WI38 (cell line): ENCODE data around the gene SUPT7L.

Experiments used
- H3K4me3 ChIP-seq: 2 replicates; pipeline ENCODE4 v1.5.1; 2011; ENCODE audit warnings: low read depth, mild to moderate bottlenecking, control low read depth, low read length
- TF ChIP-seq, protein P1 (sequence below): IDR thresholded peaks from 2 replicates; pipeline ENCODE4 v1.5.1; 2012; ENCODE audit warnings: low read depth, mild to moderate bottlenecking, control low read depth, low read length

Gene SUPT7L

DNA sequence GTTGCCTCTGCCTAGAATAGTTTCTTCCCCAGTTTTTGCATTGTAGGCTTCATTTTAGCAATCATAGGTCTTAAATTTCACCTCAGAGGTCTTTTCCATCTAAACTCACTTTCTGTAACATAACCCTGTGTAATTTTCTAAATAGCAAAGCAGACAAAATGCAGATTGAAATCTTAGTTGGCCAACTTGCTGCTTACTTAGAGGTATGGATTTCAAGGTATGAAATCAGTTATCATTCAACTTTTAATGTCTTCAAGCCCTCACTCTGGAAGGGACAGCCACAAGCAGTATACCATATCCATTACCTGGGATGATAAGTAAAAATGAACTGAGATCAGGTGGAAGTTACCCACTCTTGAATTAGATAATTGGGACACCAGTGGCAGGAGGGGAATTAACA lies 38.5 kb downstream of the SUPT7L start:
- TF ChIP-seq, protein P1, sequence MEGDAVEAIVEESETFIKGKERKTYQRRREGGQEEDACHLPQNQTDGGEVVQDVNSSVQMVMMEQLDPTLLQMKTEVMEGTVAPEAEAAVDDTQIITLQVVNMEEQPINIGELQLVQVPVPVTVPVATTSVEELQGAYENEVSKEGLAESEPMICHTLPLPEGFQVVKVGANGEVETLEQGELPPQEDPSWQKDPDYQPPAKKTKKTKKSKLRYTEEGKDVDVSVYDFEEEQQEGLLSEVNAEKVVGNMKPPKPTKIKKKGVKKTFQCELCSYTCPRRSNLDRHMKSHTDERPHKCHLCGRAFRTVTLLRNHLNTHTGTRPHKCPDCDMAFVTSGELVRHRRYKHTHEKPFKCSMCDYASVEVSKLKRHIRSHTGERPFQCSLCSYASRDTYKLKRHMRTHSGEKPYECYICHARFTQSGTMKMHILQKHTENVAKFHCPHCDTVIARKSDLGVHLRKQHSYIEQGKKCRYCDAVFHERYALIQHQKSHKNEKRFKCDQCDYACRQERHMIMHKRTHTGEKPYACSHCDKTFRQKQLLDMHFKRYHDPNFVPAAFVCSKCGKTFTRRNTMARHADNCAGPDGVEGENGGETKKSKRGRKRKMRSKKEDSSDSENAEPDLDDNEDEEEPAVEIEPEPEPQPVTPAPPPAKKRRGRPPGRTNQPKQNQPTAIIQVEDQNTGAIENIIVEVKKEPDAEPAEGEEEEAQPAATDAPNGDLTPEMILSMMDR, result no peak
- no peak overlapping the region for H3K4me3 ChIP-seq

DNA sequence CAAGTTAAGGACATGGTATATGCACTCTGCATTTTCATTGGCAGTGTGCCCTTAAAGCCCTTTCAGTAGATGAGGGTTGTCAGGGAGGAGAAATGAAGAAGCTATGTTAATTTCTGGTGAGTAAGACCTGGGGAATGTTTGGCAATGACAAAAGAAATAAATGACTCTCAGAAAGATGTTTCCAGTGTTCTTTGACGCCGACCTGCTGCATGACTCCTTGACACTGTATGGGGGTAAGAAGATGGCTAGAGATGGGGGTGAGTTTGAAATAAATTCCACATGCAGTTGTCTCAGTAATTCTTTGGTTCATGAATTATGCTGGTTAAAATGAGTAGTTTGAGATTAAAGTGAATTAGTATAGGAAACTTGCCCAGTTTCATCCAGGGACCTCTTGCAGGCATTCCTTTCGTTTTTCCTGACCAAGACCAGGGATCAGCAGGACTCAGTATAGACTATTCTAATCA lies 40.5 kb downstream of the SUPT7L start:
- no peak overlapping the region for H3K4me3 ChIP-seq
- TF ChIP-seq, protein P1, result no peak

DNA sequence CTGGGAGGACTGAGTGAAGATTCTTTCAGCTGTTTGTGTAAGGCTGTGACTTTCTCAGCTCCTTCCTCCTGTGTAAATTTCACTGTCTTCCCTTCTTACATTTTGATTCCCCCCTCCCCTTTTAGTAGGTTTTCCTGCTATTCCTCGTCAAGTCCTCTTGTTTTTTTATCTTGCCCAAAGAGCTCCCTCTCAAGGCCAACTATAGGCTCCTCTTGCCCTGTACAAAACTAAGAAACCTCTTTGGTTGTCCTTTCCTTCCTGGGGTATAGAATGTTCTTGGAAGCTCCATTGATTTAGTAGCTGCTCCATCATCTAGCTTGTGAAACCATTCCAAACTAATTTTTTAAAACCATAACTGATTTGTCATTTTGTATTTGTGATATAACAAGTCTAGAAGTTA lies 41.9 kb downstream of the SUPT7L start:
- no peak overlapping the region for H3K4me3 ChIP-seq
- TF ChIP-seq, protein P1, result no peak

DNA sequence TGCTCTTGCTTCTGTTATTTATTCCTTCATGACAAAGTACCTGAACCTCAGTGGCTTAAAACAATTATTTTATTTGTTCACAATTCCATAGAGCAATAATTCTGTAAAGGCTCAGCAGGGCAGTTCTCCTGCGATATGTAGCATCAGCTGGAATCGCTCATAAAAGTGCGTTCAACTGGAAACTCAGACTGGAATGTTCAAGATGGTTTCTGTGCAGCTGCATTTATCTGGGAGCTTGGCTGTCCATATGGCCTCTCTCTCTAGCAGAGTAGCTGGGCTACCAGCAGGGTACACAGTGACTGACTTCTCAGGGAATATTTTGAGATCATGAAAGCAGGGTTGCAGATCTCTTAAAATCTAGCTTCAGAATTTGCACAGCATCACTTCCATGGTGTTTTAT lies 48.1 kb downstream of the SUPT7L start:
- TF ChIP-seq, protein P1, result no peak
- no peak overlapping the region for H3K4me3 ChIP-seq

DNA sequence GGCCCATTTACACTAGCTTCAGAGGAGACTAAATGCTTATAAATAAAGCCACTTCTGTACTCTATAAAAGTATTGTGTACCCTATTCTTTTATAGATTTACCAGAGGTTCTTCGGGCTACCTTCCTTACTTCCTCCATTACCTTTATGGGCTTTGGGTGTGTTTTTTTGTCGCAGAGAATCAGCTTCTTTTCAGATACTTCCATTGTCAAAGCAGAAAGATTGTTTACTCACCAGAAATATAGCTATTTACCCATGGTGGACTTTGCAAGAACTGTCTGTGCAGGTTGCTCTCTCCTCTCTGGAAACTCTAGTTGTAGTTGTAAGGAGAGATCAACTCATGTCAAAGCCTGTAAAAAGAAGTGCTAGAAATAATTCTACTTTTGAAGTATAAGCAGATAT lies 49.4 kb downstream of the SUPT7L start:
- TF ChIP-seq, protein P1, result no peak
- no peak overlapping the region for H3K4me3 ChIP-seq

DNA sequence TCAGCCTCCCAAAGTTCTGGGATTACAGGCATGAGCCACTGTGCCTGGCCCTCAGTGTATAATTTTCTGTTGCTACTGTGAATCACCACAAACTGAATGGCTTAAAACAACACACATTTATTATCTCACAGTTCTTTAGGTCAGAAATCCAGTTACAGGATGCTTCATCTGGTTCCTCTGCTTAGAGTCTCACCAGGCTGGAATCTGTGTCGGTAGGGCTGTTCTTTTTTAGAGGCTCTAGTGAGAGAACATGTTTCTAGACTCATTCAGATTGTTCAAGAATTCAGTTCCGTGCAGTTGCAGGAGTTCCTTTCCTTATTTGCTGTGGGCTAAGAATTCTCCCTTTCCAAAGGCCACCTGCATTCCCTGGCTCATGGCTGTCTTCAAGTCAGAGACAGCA lies 56.8 kb downstream of the SUPT7L start:
- TF ChIP-seq, protein P1, result no peak
- H3K4me3 ChIP-seq, result no peak overlapping the region
